Body of pancreas (tissue), 4 donors: Measurements from ENCODE around the gene SEZ6L. TPM values are rescaled to one million over a fixed set of nuclear protein-coding genes. Genes with fewer than 3 reads are reported as not detected.
A peak's percentile ranks its signal among the peaks of the same experiment; 100 is the strongest.

ENCODE experiments used
- ATAC-seq: fragments of 150-250 bp; one replicate; pipeline ENCODE4 v1.9.1; 2016
- DNase-seq, 4 donors: peaks; one replicate each; pipeline ENCODE4 v3.0.0-alpha.2; 2019
- H3K27ac ChIP-seq, 4 donors: fragments of 200-600 bp; sonication (generic); 1 replicate in 3 of 4; 2 replicates in 1 of 4; pipeline versions ENCODE4 v1.5.1 to v1.6.1; 2016 to 2019; ENCODE audit warnings: mild to moderate bottlenecking in 1 of 4, mixed read lengths in 1 of 4, moderate library complexity in 1 of 4
- H3K27me3 ChIP-seq, 2 donors: fragments of 200-600 bp; sonication (generic); one replicate each; pipeline ENCODE4 v1.6.0; 2016; ENCODE audit warnings: mild to moderate bottlenecking in 1 of 2
- H3K36me3 ChIP-seq, 2 donors: fragments of 200-600 bp; sonication (generic); replicated peaks in 1 of 2; 2 replicates each; pipeline ENCODE4 v1.5.1; 2016; ENCODE audit warnings: low read depth in 2 of 2; ENCODE audit not compliant: insufficient read depth in 1 of 2
- H3K4me1 ChIP-seq: fragments of 200-600 bp; sonication (generic); one replicate; pipeline ENCODE4 v1.6.0; 2016
- H3K4me3 ChIP-seq, 2 donors: fragments of 200-600 bp; sonication (generic); 1 replicate in 1 of 2; 2 replicates in 1 of 2; pipeline ENCODE4 v1.5.1; 2016 to 2019
- H3K9me3 ChIP-seq, 3 donors: fragments of 200-600 bp; sonication (generic); 1 replicate in 2 of 3; 2 replicates in 1 of 3; pipeline ENCODE4 v1.5.1; 2016
- CTCF ChIP-seq, 7 experiments: fragments of 450-650 bp in 4 of 7; fragments of 200-600 bp in 3 of 7; sonication (generic) in 3 of 7; IDR thresholded peaks; one replicate each; pipeline ENCODE4 v1.5.1; 2016 to 2019; ENCODE audit warnings: antibody characterized with exemption in 7 of 7
- POLR2A ChIP-seq, 3 donors: fragments of 450-650 bp; IDR thresholded peaks; one replicate each; pipeline ENCODE4 v1.6.1; 2016; ENCODE audit warnings: antibody characterized with exemption in 3 of 3, mild to moderate bottlenecking in 2 of 3
- WGBS, 2 donors: methylation state at CpG; one replicate each; pipeline ENCODE4 v1.1.5; 2017; 5-methylcytosine and 5-hydroxymethylcytosine counted together
- intact Hi-C: fragments of 100-400 bp; cut with DNase I; formaldehyde crosslinking; loops from one replicate; pipeline ENCODE4 v1.15.1; 2023
- total RNA-seq, 2 donors: library from RNA; depleted of rRNA; stranded (reverse); fragments of >200 nt; gene quantifications; one replicate each; pipeline ENCODE4 v1.1.0, GENCODE V29; 2016

SEZ6L gene
- total RNA-seq, 2 donors from 2014 or later = 0.33 to 0.52 TPM

DNA sequence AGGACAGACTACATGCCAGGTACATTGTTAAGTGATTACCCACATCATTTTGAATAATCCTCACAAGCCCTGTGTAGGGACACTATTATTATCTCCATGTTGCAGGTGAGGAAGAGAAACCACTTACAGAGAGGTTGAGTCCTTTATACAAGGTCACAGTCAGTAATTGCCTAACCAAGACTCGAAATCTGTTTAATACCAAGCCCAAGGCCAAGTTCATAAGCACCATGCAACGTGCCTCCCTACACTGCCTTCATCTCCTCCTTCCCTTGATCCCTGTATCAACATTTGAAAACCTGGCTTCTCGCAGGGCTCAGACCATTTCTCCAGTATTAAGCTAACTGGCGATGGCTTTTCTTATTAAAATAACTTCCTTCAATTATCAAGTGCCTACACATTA, 41.7 kb upstream of the SEZ6L start:
- DNase-seq = no peak
- intact Hi-C loops = no loop called here
- H3K27me3 ChIP-seq = no peaks in the 10 kb centered on the region

GRCh38 chr22:26131589-26132154, 37.6 kb upstream of the SEZ6L start:
- 54 to 56% methylated on average over 10 of the region's 10 CpGs for WGBS, 2 donors
- intact Hi-C loops = no loop called here
- Histone ChIP-seq H3K27ac (no peak overlapping the region), H3K27me3 (no peaks in the 10 kb centered on the region), H3K9me3 (no peaks in the 10 kb centered on the region), H3K36me3 (no peaks in the 10 kb centered on the region), H3K4me3 (no peak overlapping the region), H3K4me1 (peaks cover 2% of the 10 kb centered on the region)
- no peak for ATAC-seq
- TF ChIP-seq POLR2A (IDR thresholded peaks at IDR 0.05) (no peak), CTCF (IDR thresholded peaks at IDR 0.05) (no peak)
- no peak for DNase-seq

More for the DNA sequence above, 41.7 kb upstream of the SEZ6L start:
- Histone ChIP-seq H3K9me3 (no peaks in the 10 kb centered on the region), H3K4me3 (no peak overlapping the region), H3K4me1 (peaks cover 20% of the 10 kb centered on the region), H3K27ac (no peak overlapping the region), H3K36me3 (no peaks in the 10 kb centered on the region)
- ATAC-seq = no peak
- no peak for TF ChIP-seq POLR2A (IDR thresholded peaks at IDR 0.05)
- no peak for TF ChIP-seq CTCF (IDR thresholded peaks at IDR 0.05)
- 42% methylated on average over 4 of the region's 4 CpGs for WGBS, 2 donors

- Histone ChIP-seq H3K4me1 (no peaks in the 10 kb centered on the region), H3K36me3 (no peaks in the 10 kb centered on the region), H3K9me3 (no peaks in the 10 kb centered on the region), H3K27ac (no peak overlapping the region), H3K27me3 (no peaks in the 10 kb centered on the region), H3K4me3 (no peak overlapping the region)
- no peak for DNase-seq
- intact Hi-C loops = no loop called here
- no peak for TF ChIP-seq POLR2A (IDR thresholded peaks at IDR 0.05)
- TF ChIP-seq CTCF (IDR thresholded peaks at IDR 0.05) = no peak
- no peak for ATAC-seq
- WGBS, 2 donors = 52 to 60% methylated on average over 7 of the region's 7 CpGs
These were observed 34.5 kb upstream of the SEZ6L start for GRCh38 chr22:26134654-26135330.

DNA sequence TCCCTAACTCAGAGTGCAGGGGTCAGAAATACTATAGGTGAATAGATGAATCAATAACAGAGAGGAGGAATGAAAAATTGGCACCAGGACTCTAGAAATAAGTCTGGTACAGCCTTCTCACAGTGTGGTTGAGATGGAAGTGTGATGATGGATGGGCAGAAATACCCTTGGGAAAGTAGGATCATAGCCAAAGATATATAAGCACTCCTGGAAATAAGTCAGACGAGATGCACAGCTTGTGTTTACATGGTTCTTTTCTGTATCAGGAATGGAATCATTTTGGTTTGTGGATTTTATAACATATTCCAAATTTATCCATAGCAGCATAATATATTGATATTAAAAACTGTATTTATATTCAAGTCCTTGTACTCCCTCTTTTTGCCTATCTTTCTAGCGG, 33.5 kb upstream of the SEZ6L start:
- DNase-seq (no peak), ATAC-seq (no peak)
- no peaks in the 10 kb centered on the region for H3K36me3 ChIP-seq
- no peak for TF ChIP-seq CTCF (IDR thresholded peaks at IDR 0.05)
- TF ChIP-seq POLR2A (IDR thresholded peaks at IDR 0.05) = no peak
- intact Hi-C loops = no loop called here
- no peak overlapping the region for H3K27ac ChIP-seq
- 72 to 73% methylated on average over 2 of the region's 2 CpGs for WGBS, 2 donors
- no peak overlapping the region for H3K4me3 ChIP-seq
- H3K27me3 ChIP-seq = no peaks in the 10 kb centered on the region
- H3K4me1 ChIP-seq = no peaks in the 10 kb centered on the region
- H3K9me3 ChIP-seq = no peaks in the 10 kb centered on the region

GRCh38 chr22:26139310-26139709, 30.0 kb upstream of the SEZ6L start:
- H3K4me3 ChIP-seq = no peak overlapping the region
- H3K27ac ChIP-seq = no peak overlapping the region
- ATAC-seq = no peak
- no peaks in the 10 kb centered on the region for H3K27me3 ChIP-seq
- 19 to 35% methylated on average over 3 to 4 of the region's 4 CpGs for WGBS, 2 donors
- no peaks in the 10 kb centered on the region for H3K9me3 ChIP-seq
- intact Hi-C loops = no loop called here
- TF ChIP-seq CTCF (IDR thresholded peaks at IDR 0.05) = no peak
- TF ChIP-seq POLR2A (IDR thresholded peaks at IDR 0.05) = no peak
- no peaks in the 10 kb centered on the region for H3K36me3 ChIP-seq
- peak; percentile 29 to 71 (median 54) for DNase-seq
- H3K4me1 ChIP-seq = no peaks in the 10 kb centered on the region
